ENCODE results near the gene THAP3.

Gene THAP3

GRCh38 chr1:6667139-6667538 is 42.5 kb downstream of the THAP3 start:
- peak in 1 of 2 donors; percentile 27 for DNase-seq (ENCODE audit: low read depth in 2 of 2)
- no peak overlapping the region for H3K4me3 ChIP-seq (replicated peaks in 1 of 2; ENCODE audit: low read depth in 2 of 2, low read length in 2 of 2)
- TF ChIP-seq, protein P1, sequence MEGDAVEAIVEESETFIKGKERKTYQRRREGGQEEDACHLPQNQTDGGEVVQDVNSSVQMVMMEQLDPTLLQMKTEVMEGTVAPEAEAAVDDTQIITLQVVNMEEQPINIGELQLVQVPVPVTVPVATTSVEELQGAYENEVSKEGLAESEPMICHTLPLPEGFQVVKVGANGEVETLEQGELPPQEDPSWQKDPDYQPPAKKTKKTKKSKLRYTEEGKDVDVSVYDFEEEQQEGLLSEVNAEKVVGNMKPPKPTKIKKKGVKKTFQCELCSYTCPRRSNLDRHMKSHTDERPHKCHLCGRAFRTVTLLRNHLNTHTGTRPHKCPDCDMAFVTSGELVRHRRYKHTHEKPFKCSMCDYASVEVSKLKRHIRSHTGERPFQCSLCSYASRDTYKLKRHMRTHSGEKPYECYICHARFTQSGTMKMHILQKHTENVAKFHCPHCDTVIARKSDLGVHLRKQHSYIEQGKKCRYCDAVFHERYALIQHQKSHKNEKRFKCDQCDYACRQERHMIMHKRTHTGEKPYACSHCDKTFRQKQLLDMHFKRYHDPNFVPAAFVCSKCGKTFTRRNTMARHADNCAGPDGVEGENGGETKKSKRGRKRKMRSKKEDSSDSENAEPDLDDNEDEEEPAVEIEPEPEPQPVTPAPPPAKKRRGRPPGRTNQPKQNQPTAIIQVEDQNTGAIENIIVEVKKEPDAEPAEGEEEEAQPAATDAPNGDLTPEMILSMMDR (IDR thresholded peaks at IDR 0.05; ENCODE audit: low read depth, low read length): no peak

DNA sequence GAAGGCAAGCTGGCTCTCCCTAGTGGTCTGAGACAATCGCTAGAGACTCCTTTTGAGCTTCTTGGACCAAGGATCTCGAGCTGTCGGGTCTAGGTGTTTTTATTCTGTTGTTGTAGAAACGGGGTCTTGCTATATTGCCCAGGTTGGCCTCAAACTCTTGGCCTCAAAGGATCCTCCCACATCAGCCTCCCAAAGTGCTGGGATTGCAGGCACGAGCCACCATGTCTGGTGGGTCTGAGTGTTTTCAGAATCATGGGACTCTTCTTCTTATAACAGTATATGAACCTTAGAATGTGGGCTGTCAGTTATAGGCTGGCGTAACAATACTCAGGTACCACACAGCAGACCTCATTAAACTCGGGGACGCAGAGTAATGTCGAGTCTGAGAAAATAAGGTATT is 43.8 kb downstream of the THAP3 start:
- TF ChIP-seq, protein P1 (IDR thresholded peaks at IDR 0.05; ENCODE audit: low read depth, low read length): no peak
- no peak for DNase-seq (ENCODE audit: low read depth in 2 of 2)
- H3K4me3 ChIP-seq (replicated peaks in 1 of 2; ENCODE audit: low read depth in 2 of 2, low read length in 2 of 2): no peak overlapping the region

DNA sequence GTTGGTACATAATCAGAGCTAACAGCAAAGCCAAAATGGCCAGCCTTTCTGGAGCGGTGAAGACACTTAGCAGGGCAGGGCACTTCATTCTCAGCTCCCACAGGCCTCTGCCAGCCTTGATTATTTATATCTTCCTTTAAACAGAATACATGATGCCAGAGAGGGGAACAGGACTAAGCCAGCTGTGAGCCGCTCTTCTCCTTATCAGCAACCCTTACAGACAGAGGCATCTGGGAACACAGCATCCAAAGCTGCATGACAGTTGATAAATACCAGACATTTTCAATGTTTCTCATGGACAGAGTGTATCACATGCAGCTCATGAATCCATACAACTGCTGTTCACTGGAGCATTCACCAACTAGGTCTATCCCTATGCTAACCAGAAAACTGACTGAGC is 47.9 kb downstream of the THAP3 start:
- TF ChIP-seq, protein P1 (IDR thresholded peaks at IDR 0.05; ENCODE audit: low read depth, low read length): no peak
- peak in 1 of 2 donors; percentile 56 for DNase-seq (ENCODE audit: low read depth in 2 of 2)

GRCh38 chr1:6673816-6674398 is 49.2 kb downstream of the THAP3 start:
- TF ChIP-seq, protein P1 (IDR thresholded peaks at IDR 0.05; ENCODE audit: low read depth, low read length): no peak
- no peak overlapping the region for H3K4me3 ChIP-seq (replicated peaks in 1 of 2; ENCODE audit: low read depth in 2 of 2, low read length in 2 of 2)
- no peak for DNase-seq (ENCODE audit: low read depth in 2 of 2)

More for the DNA sequence above, 47.9 kb downstream of the THAP3 start:
- H3K4me3 ChIP-seq (replicated peaks in 1 of 2; ENCODE audit: low read depth in 2 of 2, low read length in 2 of 2): no peak overlapping the region

DNA sequence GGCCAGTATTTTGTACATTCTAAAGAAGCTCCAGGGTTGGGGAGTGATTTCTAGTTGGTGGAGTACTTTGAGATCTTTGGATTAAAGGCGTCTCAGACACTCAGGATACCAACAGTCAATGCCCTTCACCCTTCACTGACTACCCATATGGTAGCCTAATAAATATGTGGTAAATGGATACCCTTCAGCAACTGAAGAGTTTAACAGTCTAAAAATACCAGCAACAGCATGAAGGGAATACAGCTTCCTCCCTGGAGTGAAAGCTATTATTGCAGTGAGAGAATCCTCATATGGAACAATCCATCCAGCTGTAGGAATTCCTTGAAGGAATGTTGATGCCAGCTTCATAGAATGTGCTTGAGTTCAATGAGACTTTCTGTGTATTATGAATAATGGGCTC is 50.1 kb downstream of the THAP3 start:
- DNase-seq (ENCODE audit: low read depth in 2 of 2): no peak
- TF ChIP-seq, protein P1 (IDR thresholded peaks at IDR 0.05; ENCODE audit: low read depth, low read length): no peak
- H3K4me3 ChIP-seq (replicated peaks in 1 of 2; ENCODE audit: low read depth in 2 of 2, low read length in 2 of 2): no peak overlapping the region

GRCh38 chr1:6675941-6676340 is 51.3 kb downstream of the THAP3 start:
- H3K4me3 ChIP-seq (replicated peaks in 1 of 2; ENCODE audit: low read depth in 2 of 2, low read length in 2 of 2): no peak overlapping the region
- TF ChIP-seq, protein P1 (IDR thresholded peaks at IDR 0.05; ENCODE audit: low read depth, low read length): no peak

More at GRCh38 chr1:6675941-6676340, 51.3 kb downstream of the THAP3 start:
- no peak for DNase-seq (ENCODE audit: low read depth in 2 of 2)
